ENCODE data around the gene KRTAP20-2.

KRTAP20-2 gene

DNA sequence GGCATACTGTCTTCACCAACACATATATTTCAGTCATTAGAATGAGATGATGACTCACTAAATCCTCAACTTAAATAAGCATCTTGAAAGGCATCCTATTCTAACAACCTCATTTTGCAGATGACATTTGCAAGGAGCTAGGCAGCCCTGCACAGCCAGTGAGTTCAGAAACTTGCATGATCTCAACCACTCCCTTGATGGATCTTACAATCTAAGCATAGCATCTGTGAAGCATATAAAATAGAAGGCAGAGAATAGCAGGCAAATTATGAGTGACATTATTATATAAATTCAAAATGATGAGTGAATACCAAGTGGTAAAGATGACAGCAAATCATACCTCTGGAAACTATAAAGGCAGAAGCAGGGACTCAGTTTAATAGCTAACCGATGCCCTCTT is 39.3 kb downstream of the KRTAP20-2 start:
- DNase-seq (ENCODE audit: low spot score) = no peak

DNA sequence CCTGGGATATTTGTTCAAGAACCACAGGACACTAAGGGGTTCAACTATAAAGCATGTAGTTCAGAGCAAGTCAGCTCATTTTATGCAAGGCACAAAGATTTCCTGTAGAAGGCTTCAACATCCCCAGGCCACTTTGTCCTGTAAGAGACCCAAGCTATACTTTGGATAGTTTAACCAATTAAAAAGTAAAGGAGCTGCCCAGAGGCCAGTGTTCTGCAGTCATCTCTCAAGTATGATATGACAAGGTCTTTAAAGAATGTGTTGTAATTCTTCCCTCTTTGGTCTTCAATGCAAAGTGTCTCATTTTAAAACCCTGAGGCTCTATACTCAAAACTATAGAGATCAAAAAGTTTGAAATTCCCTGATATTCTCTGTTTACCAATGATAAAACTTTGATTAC is 41.7 kb downstream of the KRTAP20-2 start:
- DNase-seq (ENCODE audit: low spot score) = no peak

DNA sequence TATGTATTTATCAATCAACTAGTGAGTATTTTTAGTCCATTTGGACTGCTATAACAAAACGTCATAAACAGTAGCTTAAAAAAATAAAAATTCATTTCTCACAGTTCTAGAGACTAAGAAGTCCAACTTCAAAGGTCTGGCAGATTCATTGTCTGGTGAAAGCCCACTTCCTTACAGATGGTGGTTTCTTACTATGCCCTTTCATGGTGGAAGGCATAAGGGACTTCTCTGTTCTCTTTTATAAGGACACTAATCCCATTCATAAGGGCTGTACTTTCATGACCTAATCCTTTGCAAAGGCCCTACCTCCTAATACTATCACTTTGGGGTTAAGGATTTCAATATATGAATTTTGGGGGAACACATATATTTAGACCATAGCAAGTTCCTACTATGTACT is 45.6 kb downstream of the KRTAP20-2 start:
- no peak for DNase-seq (ENCODE audit: low spot score)

DNA sequence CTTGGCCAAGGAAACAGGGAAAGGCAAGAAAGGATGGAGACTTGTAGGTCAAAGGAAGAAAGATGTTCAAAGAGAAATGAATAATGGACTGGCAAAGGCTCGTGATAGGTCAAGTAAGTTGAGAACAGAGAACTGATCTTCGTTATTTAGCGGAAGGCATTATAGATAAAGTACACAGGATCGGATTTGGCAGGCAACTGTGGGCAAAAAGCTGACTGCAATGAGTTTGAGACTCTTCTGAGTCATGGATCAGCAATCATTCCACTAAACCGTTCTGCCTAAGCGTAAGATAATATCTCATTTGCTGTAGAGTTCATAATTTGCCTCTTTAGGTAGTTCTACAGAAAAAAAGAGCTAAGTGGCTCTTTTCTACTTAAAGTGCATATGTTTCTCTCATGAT is 49.5 kb downstream of the KRTAP20-2 start:
- no peak for DNase-seq (ENCODE audit: low spot score)

Measured in iPS-NIHi11 (cell line).